KBM-7 (cell line): ENCODE measurements around the gene ADM2.
"Not testable (repeated sequence)": the region's sequence is repeated elsewhere in the genome, so short reads cannot be mapped to it uniquely, and the experiment has no call there.

Experiments
- DNase-seq: peaks from one replicate; pipeline ENCODE4 v3.0.0-alpha.2; 2015
- in situ Hi-C: fragments of 300-500 bp; cut with MboI; formaldehyde crosslinking; loops from 2 replicates; pipeline ENCODE4 v1.14.3; 2020; ENCODE audit warnings: low sequenced_read_pairs, low pct_unique_long_range_greater_than_20kb, mixed read lengths

Gene ADM2

DNA sequence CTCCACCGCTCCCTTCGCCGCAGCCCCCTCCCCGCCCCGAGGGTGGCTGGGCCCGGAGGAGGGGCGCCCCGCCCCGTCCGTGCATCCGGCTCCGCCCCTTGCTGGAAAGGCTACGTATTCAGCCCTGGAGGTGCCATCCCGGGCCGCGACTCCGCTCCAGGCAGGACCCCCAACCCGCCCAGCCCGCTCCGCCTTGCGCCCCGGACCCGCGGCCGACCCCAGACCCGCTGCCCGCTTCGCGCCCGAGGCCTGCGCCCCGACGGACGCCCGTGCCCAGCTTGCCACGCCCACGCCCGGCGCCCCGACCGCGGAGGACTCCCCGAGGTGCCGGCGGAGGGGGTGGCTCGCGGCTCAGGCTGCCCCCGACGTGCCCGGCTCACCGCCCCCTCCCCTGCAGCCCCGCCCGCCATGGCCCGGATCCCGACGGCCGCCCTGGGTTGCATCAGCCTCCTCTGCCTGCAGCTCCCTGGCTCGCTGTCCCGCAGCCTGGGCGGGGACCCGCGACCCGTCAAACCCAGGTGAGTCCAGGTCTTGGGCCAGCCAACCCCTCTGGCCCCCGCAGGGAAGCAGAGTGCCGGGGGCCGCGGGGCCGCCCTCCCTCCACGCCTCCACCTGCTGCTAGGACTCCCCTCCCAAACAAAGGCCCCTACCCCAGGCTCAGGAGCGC lies at the start of gene ADM2:
ADM2 (plus strand) TSS at position 104 of the 667 bp plus-strand sequence; CDS start at position 409, 305 bp downstream.
- no peak for DNase-seq
- in situ Hi-C loops, result loop anchor here (10.0 kb wide), 1 partner anchor 47 kb away; no protein-coding TSS in a partner anchor

DNA sequence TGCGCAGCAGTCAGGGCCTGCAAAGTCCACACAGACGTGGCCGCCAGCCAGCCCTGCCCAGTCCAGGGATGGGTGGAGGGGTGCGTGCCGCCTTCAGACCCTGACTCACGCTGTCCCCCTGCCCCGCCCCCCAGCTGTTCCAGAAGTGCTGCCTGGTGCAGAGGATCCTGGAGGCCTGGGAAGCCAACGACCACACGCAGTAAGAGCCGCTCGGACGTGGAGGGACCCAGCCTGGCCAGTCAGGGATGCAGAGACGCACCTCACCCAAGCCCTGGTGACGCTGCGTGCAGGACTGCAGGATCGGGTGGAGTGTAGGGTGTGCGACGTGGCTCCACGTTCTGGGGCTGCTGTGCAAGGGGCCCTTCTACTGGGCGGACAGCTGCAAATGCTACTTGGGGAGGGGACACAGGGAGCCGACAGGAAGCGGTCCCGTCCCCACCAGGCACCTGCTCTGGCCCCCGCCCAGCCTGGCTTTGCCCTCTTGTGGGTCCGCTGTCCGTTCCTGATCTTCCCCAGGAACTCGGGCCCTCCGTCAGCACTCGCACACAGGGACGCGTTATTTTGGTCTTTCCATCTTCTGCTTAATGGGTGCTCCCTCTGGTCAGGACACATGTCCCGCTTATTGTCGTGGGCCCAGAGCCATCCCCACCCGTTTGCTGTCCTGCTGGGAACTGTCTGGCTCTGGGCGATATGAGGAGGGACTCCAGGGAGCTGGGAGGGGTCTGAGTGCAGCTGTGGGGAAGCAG lies 49.0 kb upstream of the ADM2 start:
- in situ Hi-C loops, result loop anchor here (10.0 kb wide), 1 partner anchor 52 kb away; the partner anchor contains the start of genes ADM2 and MIOX
- DNase-seq, result no peak

DNA sequence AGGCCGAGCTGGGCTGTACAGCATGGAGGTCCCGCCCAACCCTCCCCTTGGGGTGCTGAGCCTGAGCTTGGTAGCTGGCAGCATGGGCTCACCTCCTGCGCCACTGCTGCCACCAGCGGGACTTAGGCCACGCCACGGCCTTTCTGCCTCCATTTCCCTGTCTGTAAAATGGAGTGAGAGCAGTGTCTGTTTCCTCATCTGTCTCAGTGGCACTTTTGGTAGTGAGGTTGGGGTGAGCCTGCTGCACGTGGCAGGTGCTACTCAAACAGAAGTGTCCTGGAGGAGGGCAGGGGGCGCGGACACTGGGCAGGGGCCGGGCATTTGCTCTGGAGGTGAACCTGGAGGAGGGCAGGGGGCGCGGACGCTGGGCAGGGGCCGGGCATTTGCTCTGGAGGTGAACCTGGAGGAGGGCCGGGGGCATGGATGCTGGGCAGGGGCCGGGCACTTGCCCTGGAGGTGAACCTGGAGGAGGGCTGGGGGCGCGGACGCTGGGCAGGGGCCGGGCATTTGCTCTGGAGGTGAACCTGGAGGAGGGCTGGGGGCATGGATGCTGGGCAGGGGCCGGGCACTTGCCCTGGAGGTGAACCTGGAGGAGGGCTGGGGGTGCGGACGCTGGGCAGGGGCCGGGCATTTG lies 48.3 kb upstream of the ADM2 start:
- not testable (repeated sequence) for DNase-seq
- in situ Hi-C loops, result loop anchor here (10.0 kb wide), 1 partner anchor 52 kb away; the partner anchor contains the start of genes ADM2 and MIOX

GRCh38 chr22:50434849-50435248 lies 46.5 kb upstream of the ADM2 start:
- in situ Hi-C loops, result loop anchor here (10.0 kb wide), 1 partner anchor 50 kb away; the partner anchor contains the start of genes ADM2 and MIOX
- no peak for DNase-seq

GRCh38 chr22:50435291-50436014 lies 45.9 kb upstream of the ADM2 start:
- in situ Hi-C loops, result loop anchor here (10.0 kb wide), 1 partner anchor 49 kb away; the partner anchor contains the start of genes ADM2 and MIOX
- no peak for DNase-seq

GRCh38 chr22:50436015-50436830 lies 45.1 kb upstream of the ADM2 start:
- in situ Hi-C loops, result loop anchor here (10.0 kb wide), 1 partner anchor 49 kb away; the partner anchor contains the start of genes ADM2 and MIOX
- no peak for DNase-seq

DNA sequence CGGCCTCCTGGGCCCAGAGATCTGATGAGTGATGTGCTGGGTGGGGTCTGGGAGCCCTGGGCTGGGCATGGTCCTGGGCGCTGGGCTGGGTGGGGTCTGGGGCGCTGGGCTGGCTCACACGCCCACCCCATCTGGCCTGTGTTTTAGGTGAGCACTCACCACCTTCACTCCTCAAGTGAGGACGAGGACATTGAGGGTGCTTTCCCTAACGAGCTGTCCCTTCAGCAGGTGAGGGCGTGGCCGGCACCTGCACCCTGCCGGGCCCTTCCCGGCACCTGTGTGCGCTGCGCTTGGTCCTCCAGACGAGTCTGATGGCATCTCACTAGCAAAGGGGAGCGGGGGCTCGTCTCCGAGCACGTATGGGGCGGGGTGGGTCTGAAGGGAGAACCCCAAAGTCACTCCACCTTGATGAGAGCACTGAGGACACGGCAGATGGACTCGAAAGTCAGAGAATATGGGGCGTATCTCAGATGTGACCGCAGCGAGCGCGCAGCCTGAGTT lies 44.5 kb upstream of the ADM2 start:
- no peak for DNase-seq
- in situ Hi-C loops, result loop anchor here (10.0 kb wide), 1 partner anchor 48 kb away; the partner anchor contains the start of genes ADM2 and MIOX

DNA sequence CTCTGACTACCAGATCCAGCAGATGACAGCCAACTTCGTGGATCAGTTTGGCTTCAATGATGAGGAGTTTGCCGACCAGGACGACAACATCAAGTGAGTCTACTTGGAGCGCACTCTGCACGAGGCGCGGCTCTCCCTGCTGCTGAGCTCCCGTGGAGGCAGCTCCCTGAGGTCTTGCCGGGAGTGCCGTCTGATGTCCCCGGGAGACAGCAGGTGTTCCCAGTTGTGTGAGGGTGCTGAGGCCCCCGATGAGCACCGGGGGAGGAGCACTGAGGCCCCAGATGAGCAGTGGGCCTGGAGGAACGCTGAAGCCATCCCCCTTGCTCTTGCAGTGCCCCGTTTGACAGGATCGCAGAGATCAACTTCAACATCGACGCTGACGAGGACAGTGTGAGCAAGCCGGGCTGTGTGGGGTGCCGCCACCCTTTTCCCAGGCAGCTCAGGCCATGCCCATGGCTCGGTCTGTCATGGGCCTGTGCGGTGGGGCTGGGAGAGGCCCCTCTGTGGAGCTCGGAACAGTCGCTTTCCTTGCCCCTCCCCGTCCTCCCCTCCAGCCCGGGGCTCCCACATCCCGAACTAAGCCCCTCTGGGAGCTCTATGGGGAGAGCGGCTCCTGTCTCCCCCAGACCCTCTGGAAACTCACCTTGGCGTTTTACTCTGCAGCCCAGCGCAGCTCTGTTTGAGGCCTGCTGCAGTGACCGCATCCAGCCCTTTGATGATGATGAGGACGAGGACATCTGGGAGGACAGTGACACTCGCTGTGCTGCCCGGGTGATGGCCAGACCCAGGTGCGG lies 43.6 kb upstream of the ADM2 start:
- in situ Hi-C loops, result loop anchor here (10.0 kb wide), 1 partner anchor 47 kb away; the partner anchor contains the start of genes ADM2 and MIOX
- no peak for DNase-seq

- in situ Hi-C loops, result loop anchor here (10.0 kb wide), 1 partner anchor 46 kb away; the partner anchor contains the start of genes ADM2 and MIOX
Observed at GRCh38 chr22:50438305-50439275, 42.8 kb upstream of the ADM2 start.

DNA sequence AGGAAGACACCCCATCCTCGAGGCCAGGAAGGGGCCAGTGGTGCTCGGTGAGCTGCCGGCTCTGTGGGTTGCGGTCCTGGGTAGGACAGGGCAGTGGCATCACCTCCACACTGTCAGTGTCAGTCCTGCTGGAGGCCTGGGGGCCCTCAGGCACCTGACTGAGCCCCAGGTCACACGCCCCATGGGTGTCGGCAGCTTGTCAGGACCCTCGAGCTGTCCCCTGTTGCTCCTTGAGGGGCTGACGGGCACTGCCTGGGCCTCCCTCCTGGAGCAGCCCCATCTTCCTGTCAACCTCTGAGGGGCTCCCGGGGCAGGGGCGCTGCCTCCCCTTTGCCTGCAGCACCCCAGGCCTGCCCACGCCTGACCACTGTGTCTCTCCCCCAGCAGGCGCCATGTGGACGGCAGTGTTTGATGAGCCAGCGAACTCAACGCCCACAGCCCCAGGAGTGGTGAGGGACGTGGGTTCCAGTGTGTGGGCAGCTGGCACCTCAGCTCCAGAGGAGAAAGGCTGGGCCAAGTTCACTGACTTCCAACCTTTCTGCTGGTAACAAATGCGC lies 42.0 kb upstream of the ADM2 start:
- in situ Hi-C loops, result loop anchor here (10.0 kb wide), 1 partner anchor 45 kb away; the partner anchor contains the start of genes ADM2 and MIOX
- no peak for DNase-seq

More at GRCh38 chr22:50438305-50439275, 42.8 kb upstream of the ADM2 start:
- DNase-seq, result no peak

GRCh38 chr22:50439871-50440331 lies 41.4 kb upstream of the ADM2 start:
- in situ Hi-C loops, result loop anchor here (10.0 kb wide), 1 partner anchor 45 kb away; the partner anchor contains the start of genes ADM2 and MIOX
- no peak for DNase-seq

DNA sequence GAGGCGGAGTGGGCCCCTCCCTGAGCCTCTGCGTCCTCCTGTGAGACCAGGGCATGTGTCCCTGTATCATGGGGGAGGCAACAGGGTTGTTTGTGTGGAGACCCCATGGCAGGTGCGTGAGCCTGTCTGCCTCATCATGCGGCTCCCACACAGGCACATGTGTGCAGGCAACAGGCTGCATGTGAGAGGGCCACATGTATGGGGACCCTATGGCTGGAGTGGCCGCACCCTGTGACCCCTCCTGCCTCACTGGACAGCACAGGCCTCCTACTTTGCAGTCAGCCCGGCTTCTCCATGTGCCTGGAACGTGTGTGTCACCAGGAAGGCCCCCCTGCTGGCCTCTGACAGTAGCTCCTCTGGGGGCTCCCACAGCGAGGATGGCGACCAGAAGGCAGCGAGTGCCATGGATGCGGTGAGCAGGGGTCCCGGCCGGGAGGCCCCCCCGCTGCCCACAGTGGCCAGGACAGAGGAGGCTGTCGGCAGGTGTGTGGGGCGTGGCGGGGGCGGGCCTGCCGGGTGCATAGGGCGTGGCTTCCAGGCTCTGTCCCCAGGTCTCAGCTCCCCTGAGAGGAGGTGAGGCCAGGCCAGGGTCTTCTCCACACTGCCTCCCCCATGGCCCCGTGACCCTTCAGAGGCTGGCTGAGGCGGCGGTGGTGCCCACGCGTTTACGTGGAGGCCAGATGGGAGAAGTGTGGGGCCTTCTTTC lies 40.6 kb upstream of the ADM2 start:
- in situ Hi-C loops, result no loop called here
- DNase-seq, result no peak

- DNase-seq, result no peak
- in situ Hi-C loops, result no loop called here
Observed at GRCh38 chr22:50441428-50441993, 39.8 kb upstream of the ADM2 start.

DNA sequence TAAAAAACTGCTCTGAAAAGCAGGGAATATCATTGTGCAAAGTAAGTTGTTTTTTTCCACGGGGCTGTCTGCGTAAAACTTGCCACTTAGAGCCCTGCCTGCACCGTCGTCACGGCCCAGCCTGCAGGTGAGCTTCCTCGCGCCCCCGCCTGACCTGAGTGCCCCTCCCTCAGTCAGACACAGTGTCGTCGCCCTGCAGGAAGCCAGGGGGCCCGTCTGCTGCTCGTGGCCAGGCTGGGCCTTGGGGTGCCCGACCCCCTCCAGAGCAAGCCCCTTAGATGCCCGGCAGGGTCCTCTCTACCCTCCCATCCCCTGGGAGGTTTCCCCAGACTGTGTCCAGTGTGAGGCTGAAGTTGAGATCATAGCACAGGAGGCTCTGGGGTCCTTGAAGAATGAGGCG lies 38.1 kb upstream of the ADM2 start:
- in situ Hi-C loops, result no loop called here
- DNase-seq, result no peak
